GM12878 (cell line): ENCODE data around the gene SIK2. TPM values are rescaled to one million over a fixed set of nuclear protein-coding genes. Genes with fewer than 3 reads are reported as not detected.

Experiments
- ATAC-seq: fragments of 200-7000 bp; cut with Tn5 transposase; 3 replicates; pipeline ENCODE4 v1.9.1; 2020; ENCODE audit warnings: mild to moderate bottlenecking, moderate library complexity
- BruUV-seq: library from RNA; stranded (reverse); fragments of 400-500 nt; replicated peaks from 2 replicates; lab custom pipeline; 2021; lab: Mats Ljungman, UMichigan
- CTCF ChIA-PET: fragments of 300-600 bp; sonication (Branson Sonifier 250); formaldehyde crosslinking; extraction: SDS; loops from one replicate; lab custom pipeline; 2021; ENCODE audit warnings: inconsistent platforms; lab: Yijun Ruan, JAX
- POLR2A ChIA-PET: fragments of 350-600 bp; formaldehyde crosslinking; extraction: SDS; loops from one replicate; lab custom pipeline; 2021; ENCODE audit warnings: inconsistent platforms; lab: Charles Lee
- RAD21 ChIA-PET: fragments of 300-600 bp; sonication (Branson Sonifier 250); formaldehyde crosslinking; loops from one replicate; lab custom pipeline; 2023; ENCODE audit warnings: antibody characterized with exemption; ENCODE audit not compliant: unreplicated experiment; lab: Charles Lee
- SMC1A ChIA-PET: fragments of 300-600 bp; sonication (Branson Sonifier 250); formaldehyde crosslinking; loops from one replicate; lab custom pipeline; 2023; ENCODE audit not compliant: unreplicated experiment, uncharacterized antibody; lab: Charles Lee
- DNase-seq: peaks from one replicate; pipeline ENCODE4 v3.0.0-alpha.2; 2011; ENCODE audit warnings: low read depth, low spot score
- FAIRE-seq: peaks from 3 replicates; lab custom pipeline; 2011; peaks lifted over from hg19 to GRCh38; lab: Jason Lieb, UNC
- H2AFZ ChIP-seq: 2 replicates; pipeline ENCODE4 v1.6.0; 2011; ENCODE audit warnings: low read depth, low read length, control low read depth; ENCODE audit not compliant: control insufficient read depth
- H3K27ac ChIP-seq: 2 replicates; pipeline ENCODE4 v1.5.1; 2011; ENCODE audit warnings: control low read depth; ENCODE audit not compliant: control insufficient read depth, insufficient read depth
- H3K27me3 ChIP-seq, 2 experiments: replicated peaks in 1 of 2; 2 replicates each; pipeline versions ENCODE4 v1.6.0 to v1.6.1; 2011; ENCODE audit warnings: low read length in 1 of 2; ENCODE audit not compliant: control insufficient read depth in 2 of 2, insufficient read depth in 2 of 2
- H3K36me3 ChIP-seq, 2 experiments: 2 replicates each; pipeline ENCODE4 v1.5.1; 2011; ENCODE audit warnings: low read length in 1 of 2; ENCODE audit not compliant: control insufficient read depth in 2 of 2, insufficient read depth in 2 of 2
- H3K4me1 ChIP-seq: 2 replicates; pipeline ENCODE4 v1.6.1; 2011; ENCODE audit warnings: mild to moderate bottlenecking, low read length, moderate library complexity, mixed read lengths; ENCODE audit not compliant: control insufficient read depth, insufficient read depth
- H3K4me2 ChIP-seq: 2 replicates; pipeline ENCODE4 v1.6.0; 2011; ENCODE audit warnings: control low read depth; ENCODE audit not compliant: control insufficient read depth, insufficient read depth
- H3K4me3 ChIP-seq: fragments of 200-600 bp; sonication (generic); 2 replicates; pipeline ENCODE4 v1.5.1; 2016
- H3K79me2 ChIP-seq: 2 replicates; pipeline ENCODE4 v1.6.0; 2011; ENCODE audit warnings: low read length; ENCODE audit not compliant: control insufficient read depth, insufficient read depth
- H3K9ac ChIP-seq: 2 replicates; pipeline ENCODE4 v1.8.0; 2011; ENCODE audit warnings: low read length, control low read depth, mixed read lengths; ENCODE audit not compliant: control insufficient read depth, insufficient read depth
- H3K9me3 ChIP-seq: replicated peaks from 3 replicates; pipeline ENCODE4 v1.5.1; 2011; ENCODE audit warnings: mild to moderate bottlenecking, low read length; ENCODE audit not compliant: control insufficient read depth, insufficient read depth
- H4K20me1 ChIP-seq: 2 replicates; pipeline ENCODE4 v1.6.0; 2011; ENCODE audit not compliant: control insufficient read depth, insufficient read depth
- E2F8 ChIP-seq: fragments of 450-650 bp; IDR thresholded peaks from 2 replicates; pipeline ENCODE4 v1.6.1; 2018; ENCODE audit warnings: mild to moderate bottlenecking, low read depth, moderate library complexity; ENCODE audit not compliant: partially characterized antibody
- EED ChIP-seq: sonication (generic); IDR thresholded peaks from 2 replicates; pipeline ENCODE4 v1.6.1; 2016; ENCODE audit warnings: antibody characterized with exemption, low read depth
- IKZF1 ChIP-seq: fragments of 450-650 bp; conservative IDR thresholded peaks from 2 replicates; pipeline ENCODE4 v1.6.1; 2017; ENCODE audit warnings: antibody characterized with exemption, mild to moderate bottlenecking
- JUND ChIP-seq: IDR thresholded peaks from 2 replicates; pipeline ENCODE4 v1.6.1; 2012; ENCODE audit warnings: low read depth, mild to moderate bottlenecking, low read length, improper control_type of control experiment, moderate library complexity
- PBX3 ChIP-seq: IDR thresholded peaks from 2 replicates; pipeline ENCODE4 v1.6.1; 2011; ENCODE audit warnings: mild to moderate bottlenecking, low read depth, low read length, moderate library complexity; ENCODE audit not compliant: insufficient replicate concordance
- PRDM15 ChIP-seq: fragments of 450-650 bp; formaldehyde crosslinking; IDR thresholded peaks from 2 replicates; pipeline ENCODE4 v1.4.0; 2020; ENCODE audit warnings: mild to moderate bottlenecking, moderate library complexity
- RBBP5 ChIP-seq: fragments of 200-600 bp; sonication (generic); conservative IDR thresholded peaks from 2 replicates; pipeline ENCODE4 v1.6.1; 2016
- RELB ChIP-seq: fragments of 450-650 bp; IDR thresholded peaks from 2 replicates; pipeline ENCODE4 v1.6.1; 2017; ENCODE audit warnings: low read depth, mild to moderate bottlenecking, moderate library complexity
- SREBF1 ChIP-seq: IDR thresholded peaks from 2 replicates; pipeline ENCODE4 v1.6.1; 2012; ENCODE audit warnings: mild to moderate bottlenecking, low read length
- WGBS: methylation state at CpG from one replicate; pipeline ENCODE4 v1.1.6; 2016; ENCODE audit warnings: low lambda C conversion rate; ENCODE audit not compliant: insufficient replicate concordance, insufficient coverage; ENCODE audit errors: missing lambda C conversion rate; 5-methylcytosine and 5-hydroxymethylcytosine counted together
- in situ Hi-C: fragments of 300-500 bp; cut with MboI; formaldehyde crosslinking; loops from 9 replicates; pipeline ENCODE4 v1.14.3; 2018; ENCODE audit warnings: mixed read lengths
- intact Hi-C: fragments of 100-400 bp; cut with micrococcal nuclease; formaldehyde crosslinking; loops from one replicate; pipeline ENCODE4 v1.14.2; 2022; ENCODE audit not compliant: unreplicated experiment
- polyA plus RNA-seq, 11 experiments: library from polyadenylated mRNA; depleted of rRNA in 4 of 11; unstranded in 6 of 11; stranded (reverse) in 5 of 11; fragments of >200 nt; fragmentation: Nextera tagmentation in 4 of 11; fragmentation: Illumina TruSeq in 1 of 11; extraction: Ambion mirVana in 4 of 11; extraction: Trizol in 1 of 11; gene quantifications; 1 replicate in 1 of 11; 2 replicates in 10 of 11; pipeline versions ENCODE4 v1.2.1 to v1.2.3, GENCODE V29; 2011 to 2016; ENCODE audit warnings: inconsistent platforms in 2 of 11, missing spikeins in 2 of 11, low read depth in 1 of 11
- total RNA-seq, 4 experiments: library from RNA; depleted of rRNA in 3 of 4; stranded (reverse); fragments of >200 nt in 3 of 4; fragmentation: Illumina TruSeq in 1 of 4; extraction: Trizol in 1 of 4; gene quantifications; 2 replicates each; pipeline versions ENCODE4 v1.2.1 to v1.2.3, GENCODE V29; 2013 to 2021

SIK2 gene
- total and polyA plus RNA-seq, 10 of the 15 experiments (the other 5 are each of a cell fraction or from before 2014, with no cell fraction given): 0.97 to 14.2 (median 4.5) TPM

- TF ChIP-seq PBX3 (no peak), E2F8 (no peak)
These were observed 33.4 kb downstream of the SIK2 start (continued) for GRCh38 chr11:111635706-111636045.

GRCh38 chr11:111637885-111638284 is 35.6 kb downstream of the SIK2 start:
- peak; percentile 21 for DNase-seq
- BruUV-seq: no TSS peak
- SMC1A ChIA-PET: interaction anchor here (0.6 to 1.9 kb wide), 19 partner anchors 10 to 204 kb away, joined by 3 to 10 read pairs (median 4); no protein-coding TSS in a partner anchor
- in situ Hi-C loops: no loop called here
- POLR2A ChIA-PET: interaction anchor here (0.6 to 1.9 kb wide), 4 partner anchors 14 to 745 kb away, joined by 3 to 10 read pairs (median 6); no protein-coding TSS in a partner anchor
- peak; percentile 89 for ATAC-seq
- H3K9ac ChIP-seq: no peak overlapping the region
- WGBS: 78% methylated on average over 4 of the region's 4 CpGs
- H3K4me1 ChIP-seq: peaks cover 2% of the 10 kb centered on the region; the same call in 1 of the 2 replicates
- H3K79me2 ChIP-seq: no peaks in the 10 kb centered on the region; the same call in 1 of the 2 replicates
- H2AFZ ChIP-seq: no peak overlapping the region; the same call in 1 of the 2 replicates
- RAD21 ChIA-PET: interaction anchor here (0.9 to 1.6 kb wide), 7 partner anchors 16 to 131 kb away, joined by 3 to 6 read pairs (median 5); no protein-coding TSS in a partner anchor
- CTCF ChIA-PET: interaction anchor here (0.8 to 1.7 kb wide), 6 partner anchors 10 to 139 kb away, joined by 3 to 6 read pairs (median 4); no protein-coding TSS in a partner anchor
- no peak overlapping the region; the same call in 1 of the 2 replicates for H3K4me3 ChIP-seq
- H4K20me1 ChIP-seq: no peaks in the 10 kb centered on the region
- H3K27ac ChIP-seq: peak overlapping the region; percentile 27; the same call in 1 of the 2 replicates
- no peaks in the 10 kb centered on the region; a peak in 2 of 4 replicates for H3K36me3 ChIP-seq
- H3K4me2 ChIP-seq: no peak overlapping the region
- FAIRE-seq: no peak
- intact Hi-C loops: no loop called here
- TF ChIP-seq IKZF1 (0 out of 2 replicates have a peak, but pooled peaks have one; percentile 26), EED (no peak), PRDM15 (CRISPR knock-in tag) (no peak), RELB (0 out of 2 replicates have a peak, but pooled peaks have one; percentile 35), RBBP5 (no peak), JUND (no peak), SREBF1 (no peak)
- no peaks in the 10 kb centered on the region; the same call in 2 of the 3 replicates for H3K9me3 ChIP-seq
- no peaks in the 10 kb centered on the region for H3K27me3 ChIP-seq
